Activated T-cell treated with anti-CD3 and anti-CD28 coated beads, Interleukin-2, amount 50 U/mL, for 24 hours (primary cell): ENCODE measurements around the gene ZNF385B.
"Not testable (repeated sequence)": the region's sequence is repeated elsewhere in the genome, so short reads cannot be mapped to it uniquely, and the experiment has no call there.

Experiments used
- DNase-seq: peaks from one replicate; pipeline ENCODE4 v3.0.0-alpha.2; 2020
- H3K27ac Mint-ChIP-seq: 2 replicates; pipeline ENCODE4 v1.8.0; 2020; ENCODE audit warnings: mild to moderate bottlenecking, mixed read lengths
- H3K27me3 Mint-ChIP-seq: 2 replicates; pipeline ENCODE4 v1.8.0; 2020; ENCODE audit warnings: mixed read lengths
- H3K36me3 Mint-ChIP-seq: 2 replicates; pipeline ENCODE4 v1.8.0; 2020; ENCODE audit warnings: low read depth, mixed read lengths
- H3K4me1 Mint-ChIP-seq: 2 replicates; pipeline ENCODE4 v1.8.0; 2020; ENCODE audit warnings: low read depth, mixed read lengths
- H3K4me3 Mint-ChIP-seq: 2 replicates; pipeline ENCODE4 v1.8.0; 2020; ENCODE audit warnings: mild to moderate bottlenecking, moderate library complexity, mixed read lengths
- H3K9me3 Mint-ChIP-seq: 2 replicates; pipeline ENCODE4 v1.8.0; 2020; ENCODE audit warnings: mixed read lengths

ZNF385B gene

DNA sequence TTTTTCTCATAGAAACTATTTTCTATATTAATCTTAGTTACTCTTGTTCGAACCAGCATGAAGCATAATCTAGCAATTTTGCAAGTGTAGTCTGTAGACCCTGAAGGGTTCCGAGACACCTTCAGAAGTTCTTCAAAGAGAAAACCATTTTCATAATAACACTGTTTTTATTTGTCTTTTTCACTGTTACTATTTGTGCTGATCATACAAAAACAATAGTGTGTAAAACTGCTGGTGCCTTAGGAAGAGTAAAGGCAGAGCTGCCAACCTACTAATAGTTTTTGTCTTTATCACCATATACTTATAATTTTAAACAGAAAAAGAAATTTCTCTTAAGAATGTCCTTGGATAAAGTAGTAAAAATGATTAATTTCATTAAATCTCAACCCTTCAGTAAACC lies 218.9 kb downstream of the ZNF385B start:
- DNase-seq = no peak
- Mint-ChIP-seq H3K36me3 (no peaks in the 10 kb centered on the region), H3K4me1 (no peaks in the 10 kb centered on the region), H3K27me3 (no peaks in the 10 kb centered on the region), H3K4me3 (no peak overlapping the region), H3K27ac (no peak overlapping the region), H3K9me3 (no peaks in the 10 kb centered on the region)

DNA sequence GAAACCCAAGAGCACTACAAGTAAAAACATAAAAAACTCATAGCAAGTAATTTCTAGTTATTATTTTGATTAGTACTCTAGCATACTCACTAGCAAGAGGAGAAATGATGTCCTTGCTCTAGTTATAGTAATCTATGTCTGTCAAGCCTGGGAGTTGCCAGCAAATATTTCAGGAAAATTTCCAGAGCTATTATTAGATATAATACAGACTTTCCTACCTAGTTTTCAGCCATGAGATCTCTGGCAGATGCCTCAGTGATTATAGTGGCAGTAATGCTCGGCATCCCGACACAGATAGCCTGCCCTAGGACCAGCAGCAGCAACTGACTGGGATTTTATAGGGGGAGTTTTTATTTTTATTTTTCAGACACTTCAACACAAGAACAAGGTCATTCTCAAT lies 224.4 kb downstream of the ZNF385B start:
- Mint-ChIP-seq H3K27me3 (no peaks in the 10 kb centered on the region), H3K27ac (no peak overlapping the region), H3K36me3 (no peaks in the 10 kb centered on the region), H3K4me3 (no peak overlapping the region), H3K4me1 (no peaks in the 10 kb centered on the region), H3K9me3 (peaks cover 4% of the 10 kb centered on the region)
- no peak for DNase-seq

DNA sequence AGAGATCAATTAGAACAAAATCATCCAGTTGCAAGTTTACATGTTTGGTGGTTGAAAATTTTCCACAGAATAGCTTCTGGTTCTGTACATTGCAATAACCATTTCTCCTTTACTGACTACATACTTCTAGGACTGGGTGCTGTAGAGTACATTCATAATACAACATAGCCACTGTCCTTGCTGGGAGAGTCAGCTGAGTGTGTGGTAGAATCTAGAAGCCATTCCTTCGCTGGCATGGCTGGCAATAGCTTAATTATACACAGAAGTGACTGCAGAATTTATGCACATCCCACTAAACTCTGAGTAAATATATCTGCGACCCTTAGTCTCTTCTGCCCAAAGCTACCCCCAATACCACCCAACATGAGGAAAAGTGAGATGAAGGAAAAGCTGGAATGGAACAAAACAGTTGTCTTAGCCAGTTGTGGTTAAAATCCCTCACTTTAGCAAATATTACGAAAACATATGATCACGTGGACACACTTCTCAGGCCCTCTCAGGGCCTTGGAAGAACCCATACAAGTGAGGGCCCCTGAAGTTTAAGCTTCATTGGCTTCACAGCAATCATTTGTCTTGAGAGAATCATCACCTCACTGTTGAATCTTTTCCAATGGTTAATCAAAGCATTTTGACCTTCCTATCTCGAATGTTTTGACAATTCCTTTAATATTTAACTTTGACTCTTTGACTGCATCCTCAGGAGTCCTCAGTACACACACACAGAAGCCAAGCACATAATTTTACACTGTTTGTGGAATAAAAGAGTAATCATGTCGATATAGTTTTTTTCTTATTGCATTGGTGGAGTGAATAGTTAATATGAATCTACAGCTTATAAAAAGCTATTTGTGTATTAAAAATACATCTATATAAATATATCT lies 225.1 kb downstream of the ZNF385B start:
- no peak overlapping the region for H3K27ac Mint-ChIP-seq

DNA sequence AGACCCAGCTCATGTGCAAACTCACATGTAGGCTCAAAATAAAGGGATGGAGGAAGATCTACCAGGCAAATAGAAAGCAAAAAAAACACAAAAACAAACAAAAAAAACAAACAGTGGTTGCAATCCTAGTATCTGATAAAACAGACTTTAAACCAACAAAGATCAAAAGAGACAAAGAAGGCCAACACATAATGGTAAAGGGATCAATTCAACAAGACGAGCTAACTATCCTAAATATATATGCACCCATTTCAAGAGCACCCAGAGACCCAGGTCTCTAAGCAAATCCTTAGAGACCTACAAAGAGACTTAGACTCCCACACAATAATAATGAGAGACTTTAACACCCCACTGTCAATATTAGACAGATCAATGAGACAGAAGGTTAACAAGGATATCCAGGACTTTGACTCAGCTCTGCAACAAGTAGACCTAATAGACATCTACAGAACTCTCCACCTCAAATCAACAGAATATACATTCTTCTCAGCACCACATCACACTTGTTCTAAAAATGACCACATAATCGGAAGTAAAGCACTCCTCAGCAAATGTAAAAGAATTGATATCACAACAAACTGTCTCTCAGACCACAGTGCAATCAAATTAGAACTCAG lies 229.5 kb downstream of the ZNF385B start:
- H3K27ac Mint-ChIP-seq, H3K9me3 Mint-ChIP-seq, H3K27me3 Mint-ChIP-seq, DNase-seq, H3K36me3 Mint-ChIP-seq, H3K4me3 Mint-ChIP-seq, H3K4me1 Mint-ChIP-seq: not testable (repeated sequence)

More for the DNA sequence above, 225.1 kb downstream of the ZNF385B start:
- no peak for DNase-seq
- Mint-ChIP-seq H3K9me3 (peaks cover 4% of the 10 kb centered on the region), H3K4me1 (no peaks in the 10 kb centered on the region), H3K27me3 (no peaks in the 10 kb centered on the region), H3K4me3 (no peak overlapping the region), H3K36me3 (no peaks in the 10 kb centered on the region)

DNA sequence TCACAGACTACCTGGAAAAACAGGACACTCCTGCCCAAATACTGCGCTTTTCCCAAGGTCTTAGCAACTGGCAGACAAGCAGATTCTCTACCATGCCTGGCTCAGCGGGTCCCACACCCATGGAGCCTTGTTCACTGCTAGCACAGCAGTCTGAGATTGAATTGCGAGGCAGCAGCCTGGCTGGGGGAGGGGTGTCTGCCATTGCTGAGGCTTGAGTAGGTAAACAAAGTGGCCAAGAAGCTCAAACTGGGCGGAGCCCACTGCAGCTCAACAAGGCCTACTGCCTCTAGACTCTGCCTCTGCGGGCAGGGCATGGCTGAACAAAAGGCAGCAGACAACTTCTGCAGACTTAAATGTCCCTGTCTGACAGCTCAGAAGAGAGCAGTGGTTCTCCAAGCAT lies 231.6 kb downstream of the ZNF385B start:
- H3K27ac Mint-ChIP-seq, H3K27me3 Mint-ChIP-seq, H3K36me3 Mint-ChIP-seq, H3K4me1 Mint-ChIP-seq, DNase-seq, H3K4me3 Mint-ChIP-seq, H3K9me3 Mint-ChIP-seq: not testable (repeated sequence)

DNA sequence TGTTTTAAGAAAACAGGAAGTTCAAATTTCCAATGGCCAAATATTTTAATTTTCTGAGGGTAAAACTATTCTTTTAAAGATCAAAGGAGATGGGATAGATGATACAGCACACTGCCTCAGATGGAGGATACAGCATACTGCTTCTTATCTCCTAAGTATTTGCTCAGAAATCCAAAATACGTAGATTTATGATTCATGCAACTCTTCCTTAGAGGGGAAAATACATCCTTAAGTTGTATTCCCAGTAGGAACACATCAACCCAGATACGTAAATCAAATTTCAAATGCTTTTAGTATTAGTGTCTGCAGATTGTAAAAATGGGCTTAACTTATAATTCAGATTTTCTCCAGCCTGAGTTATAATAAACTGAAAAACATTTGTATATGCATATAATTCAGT lies 235.2 kb downstream of the ZNF385B start:
- no peak overlapping the region for H3K4me3 Mint-ChIP-seq
- no peaks in the 10 kb centered on the region for H3K36me3 Mint-ChIP-seq
- H3K27ac Mint-ChIP-seq = no peak overlapping the region
- no peak for DNase-seq
- no peaks in the 10 kb centered on the region for H3K27me3 Mint-ChIP-seq
- H3K9me3 Mint-ChIP-seq = no peaks in the 10 kb centered on the region
- no peaks in the 10 kb centered on the region for H3K4me1 Mint-ChIP-seq

DNA sequence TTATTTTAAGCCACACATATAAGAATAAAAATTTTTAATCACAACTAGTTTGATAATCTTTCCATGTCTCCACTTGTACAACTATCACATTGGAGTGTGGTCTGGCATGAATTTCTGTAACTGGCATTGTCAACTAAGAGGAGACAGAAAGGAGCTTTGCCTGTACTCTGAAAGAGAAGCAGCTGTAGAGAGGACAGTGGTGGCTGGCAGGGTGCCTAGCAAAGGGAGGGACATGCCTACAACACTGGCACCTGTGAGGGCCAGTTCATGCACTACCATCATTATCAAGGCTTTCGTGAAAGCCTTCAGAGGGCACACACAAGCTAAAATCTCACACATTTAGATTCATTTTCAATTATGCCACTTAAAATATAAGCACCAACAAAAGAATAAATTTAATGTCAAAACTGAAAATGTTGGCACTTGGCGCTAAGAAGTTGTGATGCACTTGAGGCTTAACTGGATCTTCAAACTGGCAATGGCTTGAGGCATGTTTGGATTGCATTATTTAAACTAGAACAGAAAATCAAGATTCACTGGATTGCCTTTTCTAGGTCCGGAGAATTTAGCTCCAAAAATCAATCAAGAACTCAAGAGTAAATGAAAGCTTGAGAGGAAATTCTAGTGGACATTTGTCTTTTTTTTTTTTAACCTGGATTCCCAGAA lies 238.6 kb downstream of the ZNF385B start:
- no peak for DNase-seq
- Mint-ChIP-seq H3K4me3 (no peak overlapping the region), H3K36me3 (no peaks in the 10 kb centered on the region), H3K27me3 (no peaks in the 10 kb centered on the region), H3K27ac (no peak overlapping the region), H3K9me3 (no peaks in the 10 kb centered on the region), H3K4me1 (no peaks in the 10 kb centered on the region)

DNA sequence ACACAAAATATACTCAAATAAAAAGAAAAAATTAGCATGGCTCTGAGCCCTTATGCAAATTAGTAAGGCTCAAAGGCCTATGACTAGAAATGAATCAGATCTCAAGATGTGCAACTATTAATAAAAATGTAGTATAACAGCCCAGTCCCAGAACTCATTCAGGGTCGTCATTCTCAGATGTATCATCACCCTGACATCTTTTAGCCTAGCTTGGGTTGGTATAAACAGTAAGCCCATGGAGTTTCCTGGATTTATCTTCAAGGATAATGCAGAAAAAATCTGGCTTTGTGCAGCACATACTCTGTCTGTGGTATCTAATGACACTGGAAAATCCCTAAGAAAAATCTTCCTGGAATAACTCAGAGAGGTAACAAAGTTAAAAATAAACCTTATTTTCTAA lies 239.3 kb downstream of the ZNF385B start:
- Mint-ChIP-seq H3K27ac (no peak overlapping the region), H3K4me1 (no peaks in the 10 kb centered on the region), H3K36me3 (no peaks in the 10 kb centered on the region), H3K9me3 (no peaks in the 10 kb centered on the region), H3K27me3 (no peaks in the 10 kb centered on the region), H3K4me3 (no peak overlapping the region)
- DNase-seq = no peak

DNA sequence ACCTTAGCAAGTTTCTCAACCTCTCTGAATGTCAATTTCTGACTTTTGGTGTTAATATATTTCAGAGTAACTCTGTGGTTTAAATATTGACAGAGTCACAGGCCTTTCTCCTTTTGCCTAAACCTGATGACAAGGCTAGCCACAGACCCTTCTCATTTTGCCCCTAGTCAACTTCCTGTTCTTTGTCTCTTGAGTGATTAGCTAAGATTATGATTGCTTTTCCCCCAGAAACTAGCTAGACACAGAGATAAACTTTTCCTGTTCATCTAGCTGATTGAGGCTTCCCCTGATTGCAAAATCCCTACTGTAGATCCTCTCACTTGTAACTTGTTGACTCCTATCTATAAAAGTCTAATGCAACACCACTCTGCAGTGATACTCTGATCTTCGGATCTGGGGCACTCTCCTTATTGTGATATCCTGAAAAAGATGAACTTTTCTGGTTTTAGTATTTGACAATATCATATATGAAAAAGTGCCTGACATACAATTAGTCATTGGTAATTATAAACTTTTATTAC lies 241.4 kb downstream of the ZNF385B start:
- Mint-ChIP-seq H3K27ac (no peak overlapping the region), H3K9me3 (no peaks in the 10 kb centered on the region), H3K4me3 (no peak overlapping the region), H3K4me1 (no peaks in the 10 kb centered on the region), H3K36me3 (no peaks in the 10 kb centered on the region), H3K27me3 (no peaks in the 10 kb centered on the region)
- DNase-seq = no peak

DNA sequence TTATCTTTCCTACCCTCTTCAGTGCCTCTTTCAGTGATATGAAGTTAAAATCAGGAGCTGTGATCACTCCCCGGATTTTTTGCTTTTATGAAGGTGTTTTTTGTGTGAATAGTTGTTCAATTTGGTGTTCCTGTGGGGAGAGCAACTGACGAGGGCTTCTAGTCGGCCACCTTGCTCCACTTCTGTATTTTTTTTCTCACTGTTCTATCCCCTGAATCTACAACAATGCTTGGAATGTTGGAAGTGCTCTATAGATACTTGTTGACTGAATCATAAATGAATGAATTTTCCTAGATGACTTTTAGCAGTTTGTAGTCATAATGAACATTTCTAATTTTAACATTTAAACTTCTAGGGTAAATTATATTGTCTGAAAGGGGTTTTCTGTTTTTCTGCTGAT lies 247.3 kb downstream of the ZNF385B start:
- H3K4me1 Mint-ChIP-seq = no peaks in the 10 kb centered on the region
- H3K9me3 Mint-ChIP-seq = no peaks in the 10 kb centered on the region
- H3K27me3 Mint-ChIP-seq = no peaks in the 10 kb centered on the region
- H3K27ac Mint-ChIP-seq = no peak overlapping the region
- no peaks in the 10 kb centered on the region for H3K36me3 Mint-ChIP-seq
- no peak for DNase-seq
- H3K4me3 Mint-ChIP-seq = no peak overlapping the region

DNA sequence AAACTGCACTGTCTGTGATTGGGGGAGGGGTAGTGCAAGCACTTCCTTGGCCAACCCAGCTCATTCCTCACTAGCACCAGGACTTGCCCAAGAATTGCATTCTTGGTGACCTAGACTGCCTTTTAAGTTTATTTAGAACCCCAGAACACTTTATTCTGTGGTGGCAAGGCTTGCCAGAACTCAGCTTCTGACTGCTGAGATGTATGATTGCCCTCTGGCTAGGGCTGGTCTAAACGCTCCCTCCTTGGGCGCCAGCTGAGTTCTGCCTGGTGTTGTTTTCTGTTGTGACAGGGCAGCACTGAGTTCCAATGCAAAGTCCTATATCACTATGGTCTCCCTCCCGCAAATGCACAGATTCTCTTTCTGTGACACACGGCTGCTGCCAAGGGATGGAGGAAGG lies 247.7 kb downstream of the ZNF385B start:
- H3K4me3 Mint-ChIP-seq = no peak overlapping the region
- H3K36me3 Mint-ChIP-seq = no peaks in the 10 kb centered on the region
- no peaks in the 10 kb centered on the region for H3K4me1 Mint-ChIP-seq
- no peaks in the 10 kb centered on the region for H3K9me3 Mint-ChIP-seq
- no peaks in the 10 kb centered on the region for H3K27me3 Mint-ChIP-seq
- no peak overlapping the region for H3K27ac Mint-ChIP-seq
- no peak for DNase-seq

DNA sequence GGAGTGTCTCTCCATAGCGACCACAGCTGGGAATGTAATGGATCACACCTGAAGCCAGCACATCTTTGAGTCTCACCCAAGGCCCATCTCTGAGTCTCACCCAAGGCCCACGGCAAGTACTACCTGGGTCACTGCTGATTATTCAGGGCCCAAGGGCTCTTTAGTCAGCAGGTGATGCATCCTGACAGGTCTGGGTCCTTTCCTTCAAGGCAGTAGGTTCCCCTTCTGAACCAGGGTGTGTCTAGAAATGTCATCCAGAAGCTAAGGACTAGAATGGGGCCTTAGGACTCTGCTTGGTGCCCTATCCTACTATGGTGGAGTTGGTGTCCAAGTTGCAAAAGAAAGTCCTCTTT lies 248.1 kb downstream of the ZNF385B start:
- no peaks in the 10 kb centered on the region for H3K27me3 Mint-ChIP-seq
- no peaks in the 10 kb centered on the region for H3K4me1 Mint-ChIP-seq
- no peak overlapping the region for H3K27ac Mint-ChIP-seq
- DNase-seq = no peak
- H3K9me3 Mint-ChIP-seq = no peaks in the 10 kb centered on the region
- H3K4me3 Mint-ChIP-seq = no peak overlapping the region
- H3K36me3 Mint-ChIP-seq = no peaks in the 10 kb centered on the region

DNA sequence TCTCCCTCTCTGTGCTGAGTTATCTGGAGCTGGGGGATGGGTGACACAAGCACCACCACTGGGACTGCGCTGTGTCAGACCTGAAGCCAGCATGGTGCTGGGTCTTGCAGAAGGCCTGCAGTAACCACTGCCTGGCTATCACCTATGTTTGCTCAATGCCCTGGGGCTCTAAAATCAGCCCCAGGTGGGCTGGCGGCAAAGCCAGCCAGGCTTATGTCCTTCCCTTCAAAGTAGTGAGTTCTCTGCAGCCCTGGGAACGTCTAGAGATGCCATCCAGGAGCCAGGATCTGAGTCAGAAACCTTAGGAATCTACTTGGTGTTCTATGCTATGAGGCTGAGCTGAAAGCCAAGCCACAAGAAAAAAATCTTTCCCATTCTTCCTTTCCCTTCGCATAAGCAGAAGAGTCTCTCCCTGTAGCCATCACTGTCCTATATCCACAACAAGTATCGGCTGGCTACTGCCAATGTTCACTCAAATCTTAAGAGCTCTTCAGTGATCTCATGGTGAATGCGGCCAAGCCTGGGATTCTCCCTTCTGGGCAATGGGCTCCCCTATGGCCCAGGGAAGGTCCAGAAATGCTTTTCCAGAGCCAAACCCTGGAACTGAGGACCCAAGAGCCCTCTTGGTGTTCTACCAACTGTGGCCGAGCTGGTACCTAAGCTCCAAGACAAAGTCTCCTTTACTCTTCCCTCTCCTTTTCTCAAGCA lies 248.7 kb downstream of the ZNF385B start:
- H3K36me3 Mint-ChIP-seq = no peaks in the 10 kb centered on the region
- no peak for DNase-seq
- no peaks in the 10 kb centered on the region for H3K4me1 Mint-ChIP-seq
- no peak overlapping the region for H3K4me3 Mint-ChIP-seq
- no peak overlapping the region for H3K27ac Mint-ChIP-seq
- H3K27me3 Mint-ChIP-seq = no peaks in the 10 kb centered on the region
- no peaks in the 10 kb centered on the region for H3K9me3 Mint-ChIP-seq

DNA sequence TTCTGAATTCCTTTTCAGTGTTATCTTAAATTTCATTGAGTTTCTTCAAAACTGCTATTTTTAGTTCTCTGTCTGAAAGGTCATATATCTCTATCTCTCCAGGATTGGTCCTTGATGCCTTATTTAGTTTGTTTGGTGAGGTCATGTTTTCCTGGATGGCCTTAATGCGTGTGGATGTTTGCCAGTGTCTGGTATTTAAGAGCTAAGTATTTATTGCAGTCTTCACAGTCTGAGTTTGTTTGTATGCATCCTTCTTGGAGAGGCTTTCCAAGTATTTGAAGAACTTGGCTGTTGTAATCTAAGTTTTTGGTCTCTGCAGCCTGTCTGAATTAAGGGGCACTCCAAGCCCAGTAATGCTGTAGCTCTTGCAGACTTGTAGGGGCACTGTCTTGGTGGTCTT lies 249.3 kb downstream of the ZNF385B start:
- Mint-ChIP-seq H3K36me3 (no peaks in the 10 kb centered on the region), H3K9me3 (no peaks in the 10 kb centered on the region), H3K4me3 (no peak overlapping the region), H3K4me1 (no peaks in the 10 kb centered on the region), H3K27me3 (no peaks in the 10 kb centered on the region), H3K27ac (no peak overlapping the region)
- no peak for DNase-seq
